GM18508 (cell line): ENCODE data around the gene MBD5.
"Not testable (repeated sequence)": the region's sequence is repeated elsewhere in the genome, so short reads cannot be mapped to it uniquely, and the experiment has no call there.

ENCODE experiments used
- ATAC-seq: cut with Tn5 transposase; IDR thresholded peaks from one replicate; pipeline ENCODE4 v1.9.1; 2021; ENCODE audit warnings: moderate number of reproducible peaks; ENCODE audit not compliant: insufficient read depth, unreplicated experiment

MBD5 gene

DNA sequence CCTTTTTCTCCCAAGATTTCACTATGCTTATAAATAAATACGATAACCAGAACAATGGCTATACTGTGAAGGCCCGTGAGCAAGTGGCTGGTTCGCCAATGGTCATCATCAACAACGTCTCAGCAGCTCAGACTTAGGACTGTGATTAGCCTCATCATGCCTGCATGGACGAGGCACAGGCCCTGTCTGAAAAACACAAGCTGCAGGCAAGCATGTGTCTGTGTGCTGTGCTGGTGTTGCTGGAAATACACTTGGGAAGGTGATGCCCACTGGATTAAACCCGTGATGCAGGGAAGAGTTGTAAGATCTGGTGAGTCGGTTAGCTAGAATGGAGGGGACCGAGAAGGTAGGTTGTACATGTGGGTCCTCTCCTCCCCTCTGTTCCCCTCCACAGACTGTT, 512.1 kb downstream of the MBD5 start:
- ATAC-seq, result no peak

DNA sequence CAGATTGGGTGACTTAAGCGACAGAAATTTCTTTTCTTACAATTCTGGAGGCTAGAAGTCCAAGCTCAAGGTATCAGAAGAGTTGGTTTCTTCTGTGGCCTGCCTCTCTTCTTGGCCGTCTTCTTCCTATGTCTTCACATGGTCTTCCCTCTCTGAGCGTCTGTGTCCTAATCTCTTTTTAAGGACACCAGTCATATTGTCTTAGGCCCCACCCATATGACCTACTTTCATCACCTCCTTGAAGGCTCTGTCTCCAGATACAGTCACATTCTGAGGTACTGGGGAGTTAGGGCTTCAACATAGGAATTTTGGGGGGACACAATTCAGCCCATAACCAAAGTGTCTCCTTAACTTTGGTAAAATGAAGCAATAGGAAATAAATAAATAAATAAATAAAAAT, 512.8 kb downstream of the MBD5 start:
- no peak for ATAC-seq

DNA sequence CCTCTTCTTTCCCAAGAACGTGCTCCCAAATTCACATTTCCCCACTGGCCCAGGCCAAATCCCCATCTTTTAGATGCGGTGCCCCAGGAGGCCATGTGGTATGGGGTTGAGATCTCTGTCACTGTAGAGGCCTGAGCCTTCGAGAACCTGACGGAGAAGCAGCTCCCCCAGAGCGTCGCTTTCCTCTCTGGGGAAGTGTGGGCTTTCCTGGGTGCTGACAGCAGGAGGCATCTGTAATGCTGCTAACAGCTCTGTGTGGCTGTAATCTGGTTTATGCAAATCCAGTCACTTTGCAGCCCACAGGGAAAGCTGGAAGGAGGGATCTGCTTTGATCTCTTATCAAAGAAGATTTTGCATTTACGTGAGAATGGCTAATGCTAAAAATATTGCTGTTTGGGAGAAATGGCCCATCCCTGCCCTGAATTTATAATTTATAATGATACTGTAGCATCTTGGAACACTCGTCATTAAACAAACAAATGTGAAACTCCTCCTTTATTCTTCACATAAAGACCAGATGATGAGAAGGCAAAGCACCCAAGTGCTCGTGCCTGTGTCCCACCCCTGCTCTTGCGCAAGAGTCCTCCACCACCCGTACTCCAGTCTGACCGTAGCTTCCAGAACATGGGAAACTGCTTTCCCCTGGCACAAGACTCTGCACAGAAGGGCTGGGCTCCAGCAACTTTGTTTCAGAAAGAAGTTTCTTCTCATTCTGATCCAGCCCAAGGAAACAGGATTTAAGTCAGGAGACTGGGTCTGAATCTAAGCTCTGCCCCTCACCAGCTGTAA, 513.7 kb downstream of the MBD5 start:
- no peak for ATAC-seq

DNA sequence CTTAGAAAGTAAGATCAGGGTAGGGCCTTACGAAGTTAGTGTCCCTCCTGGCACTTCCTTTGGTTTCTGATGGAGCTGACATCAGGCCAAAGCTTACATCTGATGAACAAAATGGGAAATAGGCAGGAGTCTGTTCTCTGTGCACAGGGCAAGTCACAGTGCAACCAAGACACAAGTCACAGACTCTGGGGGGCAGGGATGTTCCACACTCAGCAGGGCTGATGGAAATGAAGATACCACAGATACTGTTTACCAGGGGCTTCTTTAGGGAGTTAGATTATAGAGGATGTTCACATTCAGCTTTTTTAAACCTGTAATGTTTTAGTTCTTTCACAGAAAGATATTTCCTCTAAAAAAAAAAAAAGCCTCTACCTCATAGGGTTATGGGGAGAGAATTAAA, 517.5 kb downstream of the MBD5 start:
- ATAC-seq, result no peak

DNA sequence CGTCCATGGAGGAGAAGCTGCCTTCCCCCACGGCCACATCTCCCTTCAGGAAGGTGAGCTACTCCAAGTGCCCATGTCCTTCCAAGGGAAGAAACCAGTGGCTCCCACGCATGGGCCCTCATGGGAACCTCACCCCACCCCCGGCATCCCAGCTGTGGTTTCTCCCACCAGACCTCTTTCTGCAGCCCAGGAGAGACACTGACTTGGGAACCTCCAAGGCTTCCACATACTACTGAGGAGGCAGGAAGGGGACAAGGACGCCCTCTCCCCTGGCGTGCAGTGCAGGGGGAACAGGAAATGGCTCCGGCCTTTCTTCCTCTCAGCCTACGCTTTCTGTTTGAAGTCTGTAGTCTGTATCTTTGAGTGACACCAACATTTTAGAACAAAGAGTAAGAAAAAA, 519.1 kb downstream of the MBD5 start:
- no peak for ATAC-seq

DNA sequence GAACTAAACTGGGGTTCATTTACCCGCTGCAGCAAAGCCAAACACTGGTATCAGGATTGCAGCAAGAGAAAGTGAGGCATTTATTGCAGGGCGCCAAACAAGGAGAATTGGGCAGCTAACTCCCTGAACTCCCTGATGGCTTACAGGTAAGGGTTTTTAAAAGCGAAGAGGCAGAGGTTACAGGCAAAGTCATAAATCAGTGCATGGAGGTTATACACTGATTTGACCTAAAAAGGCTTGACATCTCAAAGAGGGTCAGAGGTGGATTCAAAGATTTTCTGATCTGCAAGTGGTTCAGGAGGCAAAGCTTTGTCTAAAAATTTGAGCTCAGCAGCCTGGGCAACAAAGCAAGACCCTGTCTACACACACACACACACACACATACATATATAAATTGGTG, 520.9 kb downstream of the MBD5 start:
- no peak for ATAC-seq

DNA sequence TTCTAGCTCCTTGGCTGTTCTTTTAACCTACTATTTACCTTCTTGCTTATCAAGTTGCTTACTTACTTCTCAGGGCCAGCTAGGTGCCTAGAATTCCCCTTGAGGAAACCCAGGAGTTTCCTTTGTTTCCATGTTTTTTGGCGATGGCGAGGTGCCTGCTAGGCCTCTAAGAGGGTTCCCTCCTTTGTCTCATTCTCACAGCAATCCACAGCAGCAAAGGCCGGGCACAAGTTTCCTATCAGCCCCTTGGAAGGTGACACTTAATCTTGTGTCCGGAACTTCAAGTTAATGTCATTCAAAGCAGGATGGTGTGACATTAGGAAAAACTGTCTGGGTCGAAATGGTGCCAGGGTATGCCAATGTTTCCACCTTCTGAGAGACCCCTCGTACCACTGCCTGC, 521.7 kb downstream of the MBD5 start:
- no peak for ATAC-seq

DNA sequence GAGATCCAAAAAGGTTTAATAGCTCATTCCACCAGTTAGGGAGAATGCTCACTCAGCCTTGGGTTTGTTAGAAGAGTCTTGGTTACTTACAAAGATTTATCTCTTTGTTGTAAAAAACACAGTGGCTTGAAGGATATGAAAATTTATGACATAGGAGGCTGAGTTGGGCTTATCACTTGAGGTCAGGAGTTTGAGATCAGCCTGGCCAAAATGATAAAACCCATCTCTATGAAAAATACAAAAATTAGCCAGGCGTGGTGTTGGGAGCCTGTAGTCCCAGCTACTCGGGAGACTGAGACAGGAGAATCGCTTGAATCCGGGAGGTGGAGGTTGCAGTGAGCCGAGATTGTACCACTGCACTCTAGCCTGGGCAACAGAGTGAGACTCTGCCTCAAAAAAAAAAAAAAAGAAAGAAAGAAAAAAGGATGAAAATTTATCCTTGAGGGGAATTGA, 522.2 kb downstream of the MBD5 start:
- not testable (repeated sequence) for ATAC-seq

DNA sequence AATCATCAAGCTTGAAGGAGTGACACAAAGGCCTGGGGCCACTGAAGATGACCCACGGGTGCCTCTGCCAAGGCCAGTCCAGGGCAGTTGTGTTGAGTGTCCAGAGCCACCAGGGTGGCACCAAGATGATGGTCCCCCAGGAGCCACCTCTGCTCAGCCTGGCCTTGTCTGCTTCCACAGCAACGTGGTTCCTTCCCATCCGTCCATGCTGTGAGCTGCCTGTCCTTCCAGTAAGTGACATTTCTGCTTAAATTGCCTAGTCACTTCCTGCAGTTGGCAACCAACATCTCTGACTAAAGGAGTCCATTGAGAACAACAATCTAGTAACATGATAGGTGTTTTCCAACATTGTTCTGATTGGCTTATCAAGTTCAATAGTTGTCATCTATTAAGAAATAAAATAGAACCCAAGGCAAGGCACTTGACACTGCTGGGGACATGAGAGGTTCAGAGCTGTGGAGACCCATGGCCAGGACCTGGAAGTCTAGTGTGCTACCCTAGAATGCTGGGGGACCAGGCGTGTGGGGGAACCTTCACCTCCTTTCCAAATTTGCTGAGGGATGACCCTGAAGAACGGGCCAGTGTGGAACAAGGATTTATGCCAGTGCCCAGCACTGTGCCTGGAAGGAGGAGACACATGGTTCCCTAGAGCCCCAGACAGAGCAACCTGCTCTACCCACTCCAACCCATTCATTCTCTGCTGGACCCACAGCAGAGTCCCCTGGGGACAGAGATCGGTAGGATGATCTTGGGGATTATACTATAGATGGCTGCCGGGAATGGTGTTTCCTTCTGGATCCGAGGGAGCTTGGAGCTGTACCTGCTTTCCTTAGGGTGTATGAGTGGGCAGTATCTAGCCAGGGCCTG, 524.7 kb downstream of the MBD5 start:
- ATAC-seq, result no peak

DNA sequence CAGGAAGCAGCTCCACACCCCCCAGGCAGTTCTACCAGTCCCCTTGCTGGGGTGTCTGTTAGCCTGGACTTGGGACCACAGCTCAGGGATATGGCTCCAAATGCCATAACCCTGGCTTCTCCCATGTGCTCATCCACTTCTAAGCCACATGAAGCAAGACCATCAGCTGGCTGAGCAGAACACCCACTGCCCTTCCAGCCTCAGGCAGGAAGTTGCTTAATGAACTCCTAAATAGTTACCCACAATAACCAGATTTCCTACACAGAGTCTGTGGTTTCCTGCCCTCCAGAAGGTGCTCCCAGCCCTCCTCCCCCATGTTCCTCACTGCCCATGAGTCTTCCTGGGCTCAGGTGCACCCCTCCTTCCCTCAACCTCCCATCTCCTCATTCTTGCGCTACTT, 525.4 kb downstream of the MBD5 start:
- no peak for ATAC-seq

DNA sequence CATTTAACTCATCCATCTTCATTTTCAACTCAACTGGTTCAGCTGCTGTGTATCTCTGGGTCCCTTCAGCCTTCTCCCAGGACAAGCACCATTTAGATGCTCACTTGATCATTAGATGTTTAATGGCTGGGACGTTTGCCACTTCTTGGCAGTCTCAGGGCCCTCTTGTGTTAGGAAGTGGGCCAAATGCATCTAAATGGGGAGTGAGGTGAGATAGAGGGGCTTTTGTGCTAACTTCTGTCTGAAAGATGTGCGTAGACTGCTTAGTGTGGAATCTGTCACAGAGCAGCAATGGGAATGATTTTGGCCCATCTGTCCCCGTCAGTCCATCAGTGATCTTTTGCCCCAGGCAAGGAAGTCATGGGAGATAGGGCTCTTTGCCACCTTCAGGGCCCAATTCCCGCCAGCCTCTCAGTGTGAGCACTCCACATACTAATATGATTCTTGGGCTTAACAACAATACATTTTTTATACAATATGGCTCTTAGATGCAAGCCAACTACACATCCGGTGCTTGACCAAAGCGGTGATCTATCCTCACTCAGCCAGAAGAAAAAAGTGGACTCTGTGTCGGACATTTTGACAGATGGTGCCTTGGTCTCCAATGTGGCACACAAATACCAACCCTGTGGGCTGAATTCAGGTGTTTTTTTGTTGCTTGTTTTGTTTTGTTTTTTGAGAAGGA, 528.0 kb downstream of the MBD5 start:
- no peak for ATAC-seq

DNA sequence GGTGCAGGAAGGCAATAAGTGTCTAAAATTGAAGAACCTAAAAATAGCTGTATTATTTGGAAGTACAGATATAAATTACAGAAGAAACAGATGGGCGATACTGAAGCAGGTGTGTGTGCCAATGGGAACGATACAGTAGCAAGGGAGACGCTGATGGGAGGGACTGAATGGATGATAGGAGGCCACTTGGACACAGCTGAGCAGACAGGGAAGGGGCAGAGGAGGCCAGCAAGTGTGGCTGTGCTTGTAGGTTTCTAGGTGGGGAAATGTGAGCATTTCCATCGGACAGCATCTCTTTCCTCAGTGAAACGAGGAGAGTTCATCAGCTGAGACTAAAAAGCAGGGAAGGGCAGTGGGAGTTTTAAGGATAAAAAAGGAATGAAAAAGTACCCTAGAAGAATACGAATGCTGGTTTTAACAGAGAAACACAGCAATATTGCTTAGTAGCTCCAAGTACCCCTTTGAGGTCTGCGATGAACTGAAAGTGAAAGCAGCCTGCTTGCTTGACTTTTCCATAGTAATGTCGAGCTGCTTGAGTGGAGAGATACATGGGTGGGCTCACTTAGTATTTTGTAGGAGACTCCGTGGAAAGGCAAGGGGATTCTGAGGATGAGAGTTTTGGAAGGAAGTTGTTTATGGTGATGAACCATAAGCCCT, 531.9 kb downstream of the MBD5 start:
- no peak for ATAC-seq

DNA sequence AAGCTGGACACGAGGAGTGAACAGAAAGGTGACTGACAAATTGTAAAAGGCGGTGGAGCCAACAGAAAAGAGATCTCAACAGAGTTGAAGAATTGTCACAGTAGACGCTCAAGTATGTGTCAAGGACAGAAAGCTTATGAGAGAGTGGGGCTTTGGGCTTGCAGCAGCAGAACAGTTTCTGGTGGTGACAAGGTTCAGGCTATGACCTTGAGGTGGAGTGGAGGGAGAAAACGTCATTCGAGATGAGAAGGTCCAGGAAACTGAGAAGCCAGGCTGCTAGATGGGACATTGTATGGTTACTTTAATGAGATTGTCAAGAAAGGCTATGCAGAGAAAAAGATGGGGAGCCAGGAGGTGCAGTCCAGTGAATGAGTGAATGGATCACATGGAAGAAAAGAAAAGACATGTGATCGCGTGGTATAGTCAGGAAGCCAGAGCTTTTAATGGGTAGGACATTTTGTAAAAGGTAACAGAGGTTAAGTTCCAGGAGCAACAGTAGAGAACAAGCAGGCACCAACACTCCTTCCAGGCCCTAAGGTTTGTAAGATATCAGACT, 532.5 kb downstream of the MBD5 start:
- no peak for ATAC-seq

DNA sequence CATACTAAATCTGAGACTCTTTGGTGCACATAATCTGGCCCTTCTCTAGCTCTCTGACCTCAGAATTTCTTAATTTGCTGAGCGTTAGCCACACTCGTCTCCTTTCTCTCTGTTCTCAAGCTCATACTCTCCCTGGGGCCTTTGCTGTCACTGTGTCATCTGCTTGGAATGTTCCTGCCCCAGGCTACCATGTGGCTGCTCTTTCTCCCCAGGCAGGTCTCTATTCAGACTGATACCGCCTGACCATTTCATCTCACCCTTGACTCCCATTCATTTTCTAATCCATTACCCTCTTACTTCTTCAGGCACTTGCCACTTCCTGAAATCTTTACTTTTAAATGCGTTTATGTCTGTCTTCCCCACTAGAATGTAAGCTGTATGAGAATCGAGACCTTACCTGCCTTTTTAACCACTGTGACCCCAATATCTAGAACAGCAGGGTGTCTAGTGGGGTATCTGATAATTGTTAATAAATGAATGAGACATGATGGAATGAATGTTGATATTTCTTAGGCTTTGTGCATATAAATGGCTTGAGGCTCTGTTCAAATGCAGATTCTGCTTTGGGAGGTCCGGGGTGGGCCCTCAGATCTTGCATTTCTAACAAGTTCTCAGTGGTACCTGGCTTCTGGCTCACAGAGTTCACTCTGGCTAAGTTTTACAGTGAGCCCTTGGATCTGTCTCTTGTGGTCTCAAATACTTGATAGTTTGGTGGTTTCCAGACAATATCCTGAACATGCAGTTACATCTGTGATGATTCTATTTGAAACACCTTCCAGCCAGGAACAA, 533.8 kb downstream of the MBD5 start:
- no peak for ATAC-seq

DNA sequence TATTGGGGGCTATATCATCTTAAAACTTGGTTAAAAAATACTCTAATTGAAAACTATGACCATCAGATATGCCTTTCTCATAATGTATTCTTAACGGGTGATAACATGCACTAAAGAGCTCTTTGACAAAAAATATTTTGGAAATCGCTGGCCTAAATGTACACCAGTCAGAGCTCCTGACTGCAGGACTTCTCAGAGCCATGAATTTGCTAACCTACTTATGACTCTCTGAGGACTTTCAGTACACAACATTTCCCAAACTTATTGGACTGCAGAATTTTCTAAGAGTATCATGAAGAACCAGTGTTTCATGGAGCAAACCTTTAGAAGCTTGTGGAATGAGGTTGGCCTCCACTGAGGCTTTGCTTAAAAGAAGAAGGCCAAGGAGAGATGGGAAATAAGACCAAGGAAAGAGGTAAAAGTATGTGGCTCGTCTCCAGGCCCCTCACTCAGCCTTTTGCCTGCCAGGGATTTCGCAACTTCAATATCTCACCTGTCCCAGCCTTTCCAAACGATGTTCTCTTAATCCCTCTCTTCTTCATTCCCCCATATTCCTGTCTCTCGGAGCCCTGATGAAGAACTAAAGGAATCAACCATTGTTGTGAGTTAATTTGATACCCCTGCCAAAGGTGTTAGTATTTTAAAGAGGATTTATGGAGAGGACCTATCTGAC, 534.9 kb downstream of the MBD5 start:
- no peak for ATAC-seq

DNA sequence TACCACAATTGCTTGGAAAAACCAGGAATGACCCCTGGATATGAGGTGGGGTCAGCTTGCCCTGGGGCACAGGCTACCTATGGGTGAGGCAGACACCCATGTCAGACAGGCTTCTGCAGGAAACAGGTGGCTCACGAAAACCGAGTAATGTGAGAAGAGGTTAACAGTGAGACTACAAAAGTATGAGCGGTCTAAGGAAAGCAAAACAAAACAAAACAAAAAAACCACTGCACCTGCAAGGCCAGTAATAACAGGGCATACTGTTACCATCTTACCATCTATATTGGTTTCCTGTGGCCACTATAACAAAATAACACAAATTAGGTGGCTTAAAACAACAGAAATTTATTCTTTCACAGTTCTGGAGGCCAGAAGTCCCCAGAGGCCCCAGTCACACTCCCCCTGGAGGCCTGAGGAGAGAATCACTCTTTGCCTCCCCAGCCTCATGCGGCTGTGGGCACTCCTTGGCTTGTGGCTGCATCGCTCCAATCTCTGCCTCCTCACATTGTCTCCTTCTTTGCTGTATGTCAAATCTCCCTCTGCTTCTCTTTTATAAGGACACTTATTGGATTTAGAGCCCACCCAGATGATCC, 537.0 kb downstream of the MBD5 start:
- peak; percentile 78 for ATAC-seq

DNA sequence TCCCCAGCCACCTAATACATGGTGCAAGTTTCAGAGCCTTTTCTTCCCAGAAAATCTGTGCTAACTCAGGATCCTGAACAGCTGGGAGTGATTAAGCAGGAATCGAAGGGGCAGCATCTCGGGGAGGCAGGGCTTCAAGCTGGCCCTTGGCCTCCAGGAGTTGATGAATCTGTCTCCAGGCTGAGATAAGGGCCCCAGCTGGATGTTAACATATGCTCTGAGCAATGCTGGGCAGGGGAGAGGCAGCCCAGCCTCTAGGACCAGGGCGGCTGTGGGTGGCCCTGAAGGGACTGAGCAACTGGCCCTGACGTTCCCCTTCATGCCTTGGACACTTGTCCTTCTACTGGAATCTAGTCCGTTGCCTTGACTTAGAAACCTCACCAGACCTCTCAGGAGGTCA, 539.6 kb downstream of the MBD5 start:
- no peak for ATAC-seq

DNA sequence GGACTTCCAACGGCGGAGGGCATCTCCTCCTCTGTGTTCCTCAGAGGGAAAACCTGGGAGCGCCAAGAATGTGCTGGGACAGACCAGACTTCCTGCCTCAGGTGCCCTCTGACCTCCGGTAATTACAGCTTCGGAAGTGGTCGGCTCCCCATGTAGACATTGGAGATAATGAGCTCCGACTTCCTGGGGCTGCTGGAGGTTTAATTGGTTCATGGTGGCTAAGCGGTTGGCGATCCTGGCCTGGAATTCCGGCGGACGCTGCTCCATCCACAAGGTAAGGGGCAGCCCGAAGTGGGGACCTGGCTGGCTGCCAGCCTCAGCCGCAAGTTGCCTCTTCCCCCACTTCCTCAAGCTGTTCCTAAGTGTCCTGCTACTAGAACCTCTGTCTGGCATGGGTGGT, 540.5 kb downstream of the MBD5 start:
- ATAC-seq, result no peak
